ENCODE results near the gene NFATC2.

Gene NFATC2

GRCh38 chr20:51458751-51459439, 83.6 kb downstream of the NFATC2 start (continued):
- TF ChIP-seq PRDM10 (tag by site-specific recombination; IDR thresholded peaks at IDR 0.05) (no peak), PRDM4 (tag by site-specific recombination; IDR thresholded peaks at IDR 0.05) (peak; percentile 65)

GRCh38 chr20:51457533-51457932, 85.0 kb downstream of the NFATC2 start:
- Histone ChIP-seq H3K9me3 (ENCODE audit: control insufficient read depth, insufficient read depth, low read depth, low read length) (no peaks in the 10 kb centered on the region), H3K27ac (ENCODE audit: extremely low read depth, low read depth, low read length) (no peak overlapping the region), H3K4me3 (ENCODE audit: low read depth, low read length) (no peak overlapping the region), H3K4me1 (ENCODE audit: control insufficient read depth, insufficient read depth, low read length) (peaks cover 12% of the 10 kb centered on the region), H3K36me3 (ENCODE audit: control insufficient read depth in 2 of 2, insufficient read depth in 1 of 2, low read length in 2 of 2) (no peaks in the 10 kb centered on the region)
- CTCF ChIA-PET = interaction anchor here (0.6 to 1.3 kb wide), 3 partner anchors 15 to 88 kb away, joined by 3 to 4 read pairs (median 3); no protein-coding TSS in a partner anchor
- no peak for TF ChIP-seq ZBTB21 (tag by site-specific recombination; IDR thresholded peaks at IDR 0.05)
- no peak for TF ChIP-seq ZNF239 (tag by site-specific recombination; IDR thresholded peaks at IDR 0.05)
- TF ChIP-seq ZNF221 (tag by site-specific recombination; IDR thresholded peaks at IDR 0.05; ENCODE audit: borderline replicate concordance) = no peak
- TF ChIP-seq ZIC2 (tag by site-specific recombination; IDR thresholded peaks at IDR 0.05) = no peak
- TF ChIP-seq SCRT2 (tag by site-specific recombination; IDR thresholded peaks at IDR 0.05) = no peak
- TF ChIP-seq SP3 (tag by site-specific recombination; IDR thresholded peaks at IDR 0.05) = no peak
- TF ChIP-seq ZNF639 (tag by site-specific recombination; IDR thresholded peaks at IDR 0.05) = no peak
- no peak for TF ChIP-seq ZFP41 (tag by site-specific recombination; IDR thresholded peaks at IDR 0.05; ENCODE audit: borderline replicate concordance)
- no peak for TF ChIP-seq ZNF280D (tag by site-specific recombination; IDR thresholded peaks at IDR 0.05)
- no peak for TF ChIP-seq ZNF292 (tag by site-specific recombination; IDR thresholded peaks at IDR 0.05; ENCODE audit: borderline replicate concordance, low read depth)
- TF ChIP-seq ZSCAN5A (tag by site-specific recombination; IDR thresholded peaks at IDR 0.05) = no peak
- no peak for TF ChIP-seq SALL2 (tag by site-specific recombination; IDR thresholded peaks at IDR 0.05; ENCODE audit: borderline replicate concordance)
- TF ChIP-seq MEIS1 (CRISPR knock-in tag; IDR thresholded peaks at IDR 0.05; ENCODE audit: borderline replicate concordance) = no peak
- no peak for TF ChIP-seq ZNF660 (tag by site-specific recombination; IDR thresholded peaks at IDR 0.05)
- TF ChIP-seq ZNF112 (tag by site-specific recombination; IDR thresholded peaks at IDR 0.05) = no peak
- no peak for TF ChIP-seq KLF10 (tag by site-specific recombination; IDR thresholded peaks at IDR 0.05)
- TF ChIP-seq SP7 (tag by site-specific recombination; IDR thresholded peaks at IDR 0.05) = no peak
- TF ChIP-seq ZNF785 (tag by site-specific recombination; IDR thresholded peaks at IDR 0.05) = no peak
- no peak for TF ChIP-seq ZNF169 (tag by site-specific recombination; IDR thresholded peaks at IDR 0.05)
- POLR2A ChIA-PET = interaction anchor here (0.6 to 1.8 kb wide), 2 partner anchors 11 to 40 kb away, joined by 4 to 6 read pairs; no protein-coding TSS in a partner anchor

Data from HEK293 (cell line).